Caco-2 (cell line): ENCODE measurements around the gene KRT1. TPM values are rescaled to one million over a fixed set of nuclear protein-coding genes. Genes with fewer than 3 reads are reported as not detected.

Source experiments
- BruUV-seq: library from RNA; stranded (reverse); fragments of 400-500 nt; replicated peaks from 2 replicates; lab custom pipeline; 2021; lab: Mats Ljungman, UMichigan
- CTCF ChIA-PET: fragments of 300-600 bp; sonication (Branson Sonifier 250); formaldehyde crosslinking; loops from one replicate; lab custom pipeline; 2022; ENCODE audit warnings: antibody characterized with exemption; lab: Charles Lee
- POLR2A ChIA-PET: fragments of 300-600 bp; sonication (Branson Sonifier 250); formaldehyde crosslinking; loops from one replicate; lab custom pipeline; 2022; ENCODE audit warnings: antibody characterized with exemption; lab: Charles Lee
- DNase-seq, 2 experiments: peaks; one replicate each; pipeline versions ENCODE4 v3.0.0 to v3.0.0-alpha.2; 2020 to 2022
- H3K27me3 ChIP-seq: replicated peaks from 2 replicates; pipeline ENCODE4 v1.6.0; 2011; ENCODE audit warnings: low read length; ENCODE audit not compliant: control insufficient read depth, insufficient read depth
- H3K36me3 ChIP-seq: 2 replicates; pipeline ENCODE4 v1.5.1; 2011; ENCODE audit warnings: low read length; ENCODE audit not compliant: control insufficient read depth, insufficient read depth
- H3K4me1 ChIP-seq: fragments of 250-450 bp; sonication (Bioruptor Pico); 2 replicates; pipeline ENCODE4 v1.5.1; 2020; ENCODE audit warnings: mild to moderate bottlenecking
- H3K4me3 ChIP-seq: 2 replicates; pipeline ENCODE4 v1.5.1; 2011; ENCODE audit warnings: low read depth, mild to moderate bottlenecking, control low read depth, low read length
- H3K9me3 ChIP-seq: fragments of 250-450 bp; sonication (Bioruptor Pico); 2 replicates; pipeline ENCODE4 v1.5.1; 2020; ENCODE audit warnings: mild to moderate bottlenecking, moderate library complexity
- H3K27ac Mint-ChIP-seq: one replicate; pipeline ENCODE4 v1.8.0; 2022; ENCODE audit warnings: mixed read lengths; ENCODE audit not compliant: unreplicated experiment
- H3K27me3 Mint-ChIP-seq: one replicate; pipeline ENCODE4 v1.8.0; 2022; ENCODE audit warnings: mixed read lengths; ENCODE audit not compliant: insufficient read depth, unreplicated experiment
- H3K36me3 Mint-ChIP-seq: one replicate; pipeline ENCODE4 v1.8.0; 2022; ENCODE audit warnings: mild to moderate bottlenecking, mixed read lengths; ENCODE audit not compliant: insufficient read depth, unreplicated experiment
- H3K4me1 Mint-ChIP-seq: one replicate; pipeline ENCODE4 v1.8.0; 2022; ENCODE audit warnings: low read depth, mixed read lengths; ENCODE audit not compliant: unreplicated experiment
- H3K4me3 Mint-ChIP-seq: one replicate; pipeline ENCODE4 v1.8.0; 2022; ENCODE audit warnings: mild to moderate bottlenecking, moderate library complexity, mixed read lengths; ENCODE audit not compliant: unreplicated experiment
- H3K9me3 Mint-ChIP-seq: one replicate; pipeline ENCODE4 v1.8.0; 2022; ENCODE audit warnings: mixed read lengths; ENCODE audit not compliant: unreplicated experiment
- CTCF ChIP-seq, 2 experiments: fragments of 200-600 bp in 1 of 2; IDR thresholded peaks; 1 replicate in 1 of 2; 2 replicates in 1 of 2; pipeline versions ENCODE4 v1.5.1 to v1.8.0; 2011 to 2022; ENCODE audit warnings: antibody characterized with exemption in 1 of 2, control low read depth in 1 of 2, inconsistent platforms in 1 of 2, low read depth in 1 of 2, low read length in 1 of 2, mild to moderate bottlenecking in 1 of 2, moderate library complexity in 1 of 2; ENCODE audit not compliant: insufficient read depth in 1 of 2, severe bottlenecking in 1 of 2, unreplicated experiment in 1 of 2
- intact Hi-C: fragments of 100-400 bp; cut with micrococcal nuclease; formaldehyde crosslinking; loops from one replicate; pipeline ENCODE4 v1.10.0; 2022; ENCODE audit not compliant: unreplicated experiment
- total RNA-seq: library from RNA; stranded (reverse); gene quantifications from 2 replicates; pipeline ENCODE4 v1.2.3, GENCODE V29; 2022

The KRT1 gene
- total RNA-seq, 1 experiment from 2014 or later: 0.20 TPM

GRCh38 chr12:52689936-52690335 is 9.7 kb upstream of the KRT1 start:
- TF ChIP-seq CTCF (IDR thresholded peaks at IDR 0.05; ENCODE audit: insufficient read depth in 1 of 2, low read depth in 1 of 2, low read length in 1 of 2, severe bottlenecking in 1 of 2, unreplicated experiment in 1 of 2): no peak
- ChIA-PET POLR2A (interaction anchor here (0.5 kb wide), 1 partner anchor 305 kb away, joined by 4 read pairs; no protein-coding TSS in a partner anchor), CTCF (no interaction called here)
- Mint-ChIP-seq H3K36me3 (no peaks in the 10 kb centered on the region), H3K27me3 (peaks cover 17% of the 10 kb centered on the region), H3K9me3 (no peaks in the 10 kb centered on the region), H3K27ac (no peak overlapping the region), H3K4me1 (no peaks in the 10 kb centered on the region), H3K4me3 (no peak overlapping the region)
- H3K27me3 ChIP-seq: no peaks in the 10 kb centered on the region; the same call in 1 of the 2 replicates
- no peaks in the 10 kb centered on the region for H3K4me1 ChIP-seq
- H3K4me3 ChIP-seq: no peak overlapping the region
- no peaks in the 10 kb centered on the region for H3K36me3 ChIP-seq
- BruUV-seq: no TSS peak
- no peaks in the 10 kb centered on the region for H3K9me3 ChIP-seq
- intact Hi-C loops: no loop called here
- no peak for DNase-seq

GRCh38 chr12:52689239-52689638 is 9.0 kb upstream of the KRT1 start:
- no TSS peak for BruUV-seq
- no peak for TF ChIP-seq CTCF (IDR thresholded peaks at IDR 0.05; ENCODE audit: insufficient read depth in 1 of 2, low read depth in 1 of 2, low read length in 1 of 2, severe bottlenecking in 1 of 2, unreplicated experiment in 1 of 2)
- Mint-ChIP-seq H3K27ac (no peak overlapping the region), H3K27me3 (peaks cover 22% of the 10 kb centered on the region), H3K9me3 (no peaks in the 10 kb centered on the region), H3K36me3 (no peaks in the 10 kb centered on the region), H3K4me1 (no peaks in the 10 kb centered on the region), H3K4me3 (no peak overlapping the region)
- H3K4me1 ChIP-seq: no peaks in the 10 kb centered on the region
- intact Hi-C loops: no loop called here
- ChIA-PET POLR2A (no interaction called here), CTCF (no interaction called here)
- no peak overlapping the region for H3K4me3 ChIP-seq
- DNase-seq: no peak
- peaks cover 1% of the 10 kb centered on the region; the same call in 1 of the 2 replicates for H3K27me3 ChIP-seq
- no peaks in the 10 kb centered on the region for H3K9me3 ChIP-seq
- no peaks in the 10 kb centered on the region for H3K36me3 ChIP-seq

- Mint-ChIP-seq H3K9me3 (no peaks in the 10 kb centered on the region), H3K4me1 (no peaks in the 10 kb centered on the region), H3K36me3 (no peaks in the 10 kb centered on the region), H3K27ac (no peak overlapping the region), H3K27me3 (peaks cover 28% of the 10 kb centered on the region), H3K4me3 (no peak overlapping the region)
- Histone ChIP-seq H3K36me3 (no peaks in the 10 kb centered on the region), H3K4me3 (no peak overlapping the region), H3K4me1 (no peaks in the 10 kb centered on the region), H3K27me3 (peaks cover 1% of the 10 kb centered on the region; the same call in 1 of the 2 replicates), H3K9me3 (no peaks in the 10 kb centered on the region)
- intact Hi-C loops: no loop called here
- DNase-seq: no peak
- POLR2A ChIA-PET: no interaction called here
- no TSS peak for BruUV-seq
- CTCF ChIA-PET: no interaction called here
- TF ChIP-seq CTCF (IDR thresholded peaks at IDR 0.05; ENCODE audit: insufficient read depth in 1 of 2, low read depth in 1 of 2, low read length in 1 of 2, severe bottlenecking in 1 of 2, unreplicated experiment in 1 of 2): no peak
These were observed 8.3 kb upstream of the KRT1 start for GRCh38 chr12:52688481-52688880.
